Globus pallidus (tissue), 1 donor: ENCODE measurements around the gene RILPL2.
A peak's percentile ranks its signal among the peaks of the same experiment; 100 is the strongest.
"Not testable (repeated sequence)": the region's sequence is repeated elsewhere in the genome, so short reads cannot be mapped to it uniquely, and the experiment has no call there.

Source experiments
- DNase-seq: peaks from one replicate; pipeline ENCODE4 v3.0.0-alpha.2; 2015; ENCODE audit warnings: low spot score

The RILPL2 gene, protein sequence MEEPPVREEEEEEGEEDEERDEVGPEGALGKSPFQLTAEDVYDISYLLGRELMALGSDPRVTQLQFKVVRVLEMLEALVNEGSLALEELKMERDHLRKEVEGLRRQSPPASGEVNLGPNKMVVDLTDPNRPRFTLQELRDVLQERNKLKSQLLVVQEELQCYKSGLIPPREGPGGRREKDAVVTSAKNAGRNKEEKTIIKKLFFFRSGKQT

DNA sequence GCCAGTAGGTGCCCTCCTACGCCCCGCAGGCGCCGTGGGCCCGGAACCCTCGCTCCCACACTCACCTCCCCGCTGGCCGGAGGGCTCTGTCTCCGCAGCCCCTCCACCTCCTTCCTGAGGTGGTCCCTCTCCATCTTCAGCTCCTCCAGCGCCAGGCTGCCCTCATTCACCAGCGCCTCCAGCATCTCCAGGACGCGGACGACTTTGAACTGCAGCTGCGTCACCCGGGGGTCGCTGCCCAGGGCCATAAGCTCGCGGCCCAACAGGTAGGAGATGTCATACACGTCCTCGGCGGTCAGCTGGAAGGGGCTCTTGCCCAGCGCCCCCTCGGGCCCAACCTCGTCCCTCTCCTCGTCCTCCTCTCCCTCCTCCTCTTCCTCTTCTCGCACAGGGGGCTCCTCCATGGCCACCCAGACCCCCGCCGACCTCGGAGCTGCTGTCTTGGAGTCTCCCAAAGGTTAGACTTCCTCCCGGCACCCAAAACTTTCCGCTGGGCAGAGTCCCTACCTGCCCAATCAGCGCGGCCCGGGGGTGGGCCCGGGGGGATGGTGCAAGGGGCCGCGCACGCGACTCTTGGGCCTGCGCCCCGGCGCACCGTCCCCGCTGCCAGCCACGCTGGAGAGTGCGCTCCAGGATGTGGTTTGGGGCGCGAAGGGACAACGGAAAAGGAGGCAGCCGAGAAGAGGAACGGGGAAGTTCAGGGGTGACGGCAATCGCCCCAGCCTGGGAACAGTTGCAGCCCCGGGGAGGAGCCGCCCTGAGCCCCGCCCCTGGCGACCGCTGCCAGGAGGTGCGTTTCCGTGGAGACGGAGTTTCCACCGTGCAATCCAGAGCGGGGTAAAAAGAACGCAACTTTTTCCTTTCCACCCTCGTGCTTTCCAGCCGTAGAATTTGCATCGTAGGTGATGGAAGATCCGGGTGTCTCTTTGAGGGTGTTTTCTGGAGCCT lies at the start of gene RILPL2:
Gene RILPL2 (minus strand): TSS at position 668 of the 948 bp plus-strand sequence. CDS start 264 bp downstream, at position 404.
- peak; percentile 71 for DNase-seq

DNA sequence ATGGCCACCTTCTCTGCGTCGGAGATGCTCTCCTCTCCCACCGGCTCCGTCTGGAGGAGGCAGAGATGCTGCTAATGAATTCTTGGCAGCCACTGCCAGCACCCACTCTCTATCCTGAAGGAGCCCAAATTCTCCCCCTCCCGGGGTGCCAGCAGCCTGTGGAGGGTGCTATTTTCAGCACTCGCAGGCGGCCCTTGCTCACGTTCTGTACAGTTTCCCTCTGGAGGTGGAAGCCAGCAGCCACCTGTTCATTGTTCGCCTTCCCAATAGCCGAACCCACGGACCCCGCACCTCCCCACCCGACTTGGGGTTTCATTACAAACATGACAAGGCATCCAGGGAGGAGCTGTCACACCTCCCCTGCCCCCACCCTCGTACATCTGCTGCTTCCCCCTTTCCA lies 49.3 kb upstream of the RILPL2 start:
- no peak for DNase-seq

DNA sequence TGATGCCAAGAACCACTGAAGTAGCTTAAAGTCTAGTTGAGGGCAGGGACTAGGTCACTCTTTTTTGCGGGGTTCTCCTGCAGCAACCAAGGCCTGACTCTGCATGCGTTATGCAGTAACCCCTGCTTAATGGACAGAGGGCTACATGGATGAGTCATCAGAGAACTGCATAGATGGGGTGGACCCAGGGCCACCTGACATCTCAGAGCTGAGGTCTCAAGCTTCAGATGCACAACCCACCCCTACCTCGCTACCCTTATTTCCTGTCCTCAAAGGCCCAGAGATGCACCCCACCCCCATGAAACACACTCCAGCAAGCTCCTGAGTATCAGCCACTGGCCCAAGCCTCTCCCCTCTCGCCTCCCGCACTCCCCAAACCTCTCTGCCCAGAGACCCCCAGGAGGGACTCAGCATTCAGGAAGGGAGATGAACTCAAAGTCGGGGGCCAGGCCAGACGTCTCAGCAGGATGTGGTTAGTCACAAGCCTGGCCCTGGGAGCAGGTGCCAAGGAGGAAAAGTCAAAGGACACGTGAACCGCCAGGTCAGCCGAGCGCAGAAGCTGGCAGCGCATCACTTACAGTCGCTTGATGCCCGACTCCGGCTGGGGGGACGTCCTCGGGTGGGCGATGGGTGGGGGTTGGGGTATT lies 47.2 kb upstream of the RILPL2 start:
- no peak for DNase-seq

DNA sequence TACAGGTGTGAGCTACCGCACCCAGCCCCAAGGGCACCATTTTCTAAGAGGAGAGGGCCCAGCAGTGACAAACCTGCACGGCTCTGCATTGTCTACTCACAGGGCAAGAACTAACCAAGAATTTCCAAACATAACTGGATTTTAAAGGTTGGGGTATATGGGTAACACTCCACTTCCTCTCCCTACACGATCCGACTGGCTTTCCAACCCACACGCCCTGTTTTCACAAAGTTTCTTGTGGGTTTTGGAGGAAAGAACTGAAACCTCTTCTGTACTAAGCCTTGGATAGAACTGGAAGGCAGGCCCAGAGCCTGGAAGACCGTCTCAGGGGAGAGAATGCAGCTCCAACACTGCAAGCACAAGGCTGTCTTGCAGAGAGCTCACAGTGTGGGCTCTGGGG lies 46.4 kb upstream of the RILPL2 start:
- no peak for DNase-seq

DNA sequence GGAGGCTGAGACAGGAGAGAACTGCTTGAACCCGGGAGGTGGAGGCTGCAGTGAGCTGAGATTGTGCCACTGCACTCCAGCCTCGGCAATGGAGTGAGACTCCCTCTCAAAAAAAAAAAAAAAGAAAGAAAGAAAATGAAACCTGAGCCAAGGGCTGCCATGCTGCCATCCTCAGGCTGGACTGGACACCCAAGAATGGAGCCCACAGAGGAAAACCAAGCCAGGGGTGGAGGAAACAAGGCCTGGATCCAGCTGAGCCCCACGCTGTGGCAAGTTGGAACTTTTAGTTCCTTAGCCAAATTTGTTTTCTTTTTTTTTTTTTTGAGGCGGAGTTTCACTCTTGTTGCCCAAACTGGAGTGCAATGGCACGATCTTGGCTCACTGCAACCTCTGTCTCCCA lies 44.8 kb upstream of the RILPL2 start:
- not testable (repeated sequence) for DNase-seq

DNA sequence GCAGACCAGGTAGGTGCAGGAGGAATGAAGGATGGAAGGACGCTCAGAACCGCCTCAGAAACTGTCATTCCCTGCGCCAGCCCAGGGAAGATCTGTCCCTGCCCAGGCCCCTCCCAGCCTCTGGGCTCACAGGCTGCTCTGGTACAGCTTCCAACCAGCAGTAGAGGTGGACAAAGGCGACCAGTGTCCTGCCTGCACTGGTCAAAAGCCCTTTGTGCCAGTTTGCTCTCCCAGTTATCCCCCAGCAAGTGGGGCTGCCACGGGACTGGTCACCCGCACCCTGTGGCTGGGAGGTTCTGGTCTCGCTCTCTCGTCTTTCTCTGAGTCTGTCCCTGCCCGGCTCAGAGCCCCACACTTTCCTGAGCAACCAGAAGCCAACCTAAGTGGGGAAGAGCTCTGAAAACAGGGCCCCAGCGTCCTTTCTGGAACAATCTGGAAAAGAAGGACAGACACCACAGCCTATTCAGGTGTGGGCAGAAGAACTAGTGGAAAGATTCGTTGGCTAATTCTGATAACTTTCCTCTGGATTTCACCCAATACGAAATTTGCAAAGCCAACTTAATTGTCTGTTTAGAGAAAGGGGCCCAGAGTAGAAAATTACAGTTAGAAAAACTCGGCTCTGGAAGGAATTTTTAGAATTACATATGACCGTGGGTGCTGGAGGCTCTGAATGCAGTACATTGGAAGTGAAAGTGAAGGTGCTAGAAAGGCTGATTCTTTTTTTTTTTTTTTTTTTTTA lies 43.1 kb upstream of the RILPL2 start:
- peak; percentile 99 for DNase-seq

DNA sequence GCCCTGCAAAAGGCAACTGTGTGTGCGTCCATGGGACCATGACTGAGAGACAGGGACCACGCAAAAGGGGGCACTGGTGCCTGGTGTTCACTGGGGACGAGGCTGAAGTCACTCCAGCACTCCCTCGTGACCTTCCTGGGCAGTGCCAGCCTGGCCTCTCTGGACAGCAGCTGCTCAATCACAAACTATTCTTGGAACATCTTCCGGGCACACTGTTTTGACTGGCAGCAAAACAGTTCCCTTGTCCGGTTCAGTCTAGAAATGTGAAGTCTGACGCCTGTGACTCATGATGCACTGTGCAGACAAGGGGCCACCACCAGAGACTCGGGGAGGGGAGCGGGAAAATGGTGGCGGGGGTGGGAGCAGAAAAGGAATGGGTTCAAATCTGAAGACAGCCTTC lies 42.3 kb upstream of the RILPL2 start:
- peak; percentile 94 for DNase-seq

DNA sequence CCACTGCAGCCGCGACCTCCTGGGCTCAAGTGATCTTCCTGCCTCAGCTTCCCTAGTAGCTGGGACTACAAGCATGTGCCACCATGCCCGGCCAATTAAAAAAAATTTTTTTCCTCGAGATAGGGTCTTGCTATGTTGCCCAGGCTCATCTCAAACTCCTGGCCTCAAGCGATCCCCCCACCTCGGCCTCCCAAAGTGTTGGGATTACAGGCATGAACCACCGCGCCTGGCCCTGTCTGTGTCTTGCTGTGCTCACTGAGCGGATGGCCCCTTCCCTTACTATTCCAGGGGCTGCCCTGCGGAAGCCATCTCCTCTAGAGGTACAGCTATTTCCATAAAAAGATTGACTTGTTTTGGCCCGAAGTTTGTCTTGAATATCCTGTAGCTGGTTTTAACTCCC lies 41.6 kb upstream of the RILPL2 start:
- DNase-seq, result no peak

DNA sequence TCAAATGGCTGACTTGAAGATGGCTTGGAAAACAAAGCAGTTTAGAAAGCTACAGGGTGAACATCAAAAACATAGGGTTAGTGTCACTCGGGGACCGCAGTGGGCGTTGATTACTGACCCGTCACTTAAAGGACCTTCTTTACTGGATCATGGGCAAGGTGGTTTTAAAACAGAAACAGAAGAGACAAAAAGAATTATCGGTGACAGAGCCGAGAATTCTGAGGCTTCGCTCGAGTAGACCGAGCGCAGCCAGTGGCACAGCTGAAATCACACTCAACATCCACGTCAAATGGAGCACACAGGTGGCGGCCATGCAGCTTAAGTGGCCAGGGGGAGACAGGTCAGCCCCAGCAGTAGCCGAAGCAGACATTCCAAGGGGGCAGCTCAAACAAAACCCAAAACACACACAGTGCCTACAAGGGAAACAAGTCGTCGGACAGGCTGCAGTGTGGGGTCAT lies 38.8 kb upstream of the RILPL2 start:
- no peak for DNase-seq

DNA sequence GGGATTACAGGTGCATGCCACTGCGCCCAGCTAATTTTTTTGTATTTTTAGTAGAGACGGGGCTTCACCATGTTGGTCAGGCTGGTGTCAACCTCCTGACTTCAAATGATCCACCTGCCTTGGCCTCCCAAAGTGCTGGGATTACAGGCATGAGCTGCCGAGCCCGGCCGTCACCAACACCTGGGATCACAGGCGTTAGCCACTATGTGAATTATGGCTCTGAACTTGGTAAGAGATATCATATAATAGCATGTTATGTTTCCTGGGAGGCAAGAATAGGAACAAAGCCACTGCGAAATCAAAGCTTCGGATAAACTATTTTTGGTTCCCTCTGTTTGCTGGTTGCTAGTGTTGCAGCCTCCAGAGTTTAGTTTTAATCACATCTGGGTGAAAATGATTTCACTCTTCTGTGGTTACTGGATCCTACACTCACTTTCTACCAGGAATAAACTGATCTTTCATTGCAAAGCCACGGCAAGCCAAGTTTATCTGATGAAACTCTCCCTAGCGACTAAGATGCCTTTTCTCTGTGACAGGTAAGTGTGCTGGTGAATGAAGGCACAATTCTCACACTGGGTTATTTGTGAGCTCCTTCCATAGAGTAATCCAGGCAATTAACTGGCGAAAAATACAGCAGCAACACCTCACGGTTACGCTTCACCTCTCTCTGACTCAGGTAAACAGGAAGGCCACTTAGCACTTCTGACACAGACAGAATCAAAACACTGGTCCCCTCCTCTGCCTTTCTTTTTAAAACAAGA lies 38.2 kb upstream of the RILPL2 start:
- no peak for DNase-seq

DNA sequence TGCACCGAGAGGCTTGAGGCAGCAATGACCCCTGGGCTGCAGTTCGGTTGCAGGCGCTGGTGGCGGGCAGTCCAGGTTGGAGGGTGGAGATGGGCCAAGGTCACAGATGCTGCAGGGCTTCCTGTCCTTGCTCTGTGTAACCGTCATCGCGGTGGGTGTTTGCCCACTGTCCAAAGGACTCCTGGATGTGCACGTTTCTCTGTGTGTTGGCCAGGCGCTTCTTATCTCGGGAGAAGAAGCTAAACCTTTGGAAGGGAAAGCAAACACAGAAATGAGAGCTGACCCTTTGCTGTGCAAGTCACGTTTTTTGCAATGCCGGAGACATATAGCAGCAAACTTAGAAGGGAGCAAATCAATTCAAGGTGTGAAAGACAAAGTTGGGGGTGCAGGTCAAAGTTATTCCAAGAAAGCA lies 36.0 kb upstream of the RILPL2 start:
- no peak for DNase-seq

DNA sequence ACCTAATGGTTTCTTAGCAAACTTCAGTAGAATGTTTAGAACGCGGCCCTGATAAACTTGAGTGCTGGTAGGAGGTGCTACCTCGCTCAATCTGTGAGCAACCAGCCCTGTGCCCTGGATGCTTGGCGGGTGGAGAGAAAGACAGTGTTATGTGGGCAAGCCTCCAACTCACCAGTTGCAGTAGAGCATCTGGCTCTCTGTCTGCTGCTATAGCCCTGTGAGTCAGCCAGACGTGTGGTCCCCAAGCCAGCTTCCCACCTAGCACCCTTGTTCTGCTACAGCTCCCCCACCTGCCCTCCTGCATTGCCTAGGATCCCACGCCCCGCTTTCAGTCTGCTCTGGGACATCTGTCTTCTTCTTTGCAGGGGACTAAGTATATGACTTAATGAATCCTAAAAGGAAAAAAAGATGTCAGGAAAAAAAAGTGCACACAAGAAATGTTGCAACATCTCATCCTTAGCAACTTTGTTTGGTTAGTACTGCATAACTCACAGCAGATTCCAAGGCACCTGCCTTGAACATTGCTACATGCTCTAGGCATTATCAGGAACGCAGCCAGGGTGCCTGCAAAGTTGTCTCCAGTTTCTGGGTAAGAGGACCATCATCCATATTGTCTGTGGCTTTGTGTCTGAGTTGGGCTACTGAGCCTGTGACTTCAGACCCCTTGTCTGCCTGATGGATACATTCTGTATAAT lies 35.0 kb upstream of the RILPL2 start:
- no peak for DNase-seq

DNA sequence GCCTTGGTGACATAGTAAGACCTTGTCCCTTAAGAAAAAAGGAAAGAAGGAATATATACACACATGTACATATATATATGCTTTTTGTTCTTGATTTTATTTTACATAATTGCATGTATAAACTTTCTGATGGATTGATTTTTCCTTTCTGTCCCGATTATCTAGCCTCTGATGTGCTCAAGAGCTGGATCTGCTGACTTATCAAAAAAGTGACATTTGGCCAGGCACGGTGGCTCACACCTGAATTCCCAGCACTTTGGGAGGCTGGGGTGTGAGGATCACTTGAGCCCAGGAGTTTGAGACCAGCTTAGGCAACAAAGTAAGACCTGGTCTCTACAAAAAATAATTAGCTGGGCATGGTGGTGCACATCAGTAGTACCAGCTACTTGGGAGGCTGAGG lies 33.5 kb upstream of the RILPL2 start:
- no peak for DNase-seq

DNA sequence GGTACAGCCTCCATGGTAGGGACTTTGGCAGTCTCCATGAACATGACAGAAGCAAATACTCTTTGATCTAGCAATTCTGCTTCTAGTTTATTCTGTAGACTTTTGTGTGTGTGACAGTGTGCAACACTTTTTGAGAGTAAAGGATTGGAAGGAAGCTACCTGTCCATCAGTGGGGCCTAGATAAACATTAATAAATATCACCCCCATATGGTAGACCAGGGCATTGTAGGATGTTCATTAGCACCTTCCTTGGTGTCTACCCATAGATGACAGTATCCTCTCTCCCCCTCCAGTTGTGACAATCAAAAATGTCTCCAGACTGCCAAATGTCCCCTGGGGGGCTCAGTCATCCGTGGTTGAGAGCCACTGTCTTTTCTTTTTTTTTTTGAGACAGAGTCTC lies 32.3 kb upstream of the RILPL2 start:
- DNase-seq, result no peak

DNA sequence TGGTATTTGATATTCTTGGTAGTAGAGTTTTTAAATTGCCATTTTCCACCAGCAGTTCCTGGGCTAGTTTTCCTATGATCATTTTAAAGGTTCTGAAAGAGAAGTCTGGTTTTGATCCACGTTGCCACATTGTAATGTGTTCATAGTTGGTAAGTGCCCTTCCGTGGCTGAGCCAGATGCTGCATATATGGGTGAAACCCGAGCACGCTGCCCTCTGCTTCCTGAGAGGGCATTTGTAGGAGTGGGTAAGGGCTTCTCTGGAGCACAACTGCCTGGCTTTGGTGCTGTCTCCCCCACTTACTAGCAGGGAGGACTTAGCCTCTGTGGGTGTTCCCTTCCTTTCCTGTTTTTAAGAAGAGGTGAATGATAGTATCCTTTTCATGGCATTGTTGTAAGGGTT lies 28.6 kb upstream of the RILPL2 start:
- no peak for DNase-seq

DNA sequence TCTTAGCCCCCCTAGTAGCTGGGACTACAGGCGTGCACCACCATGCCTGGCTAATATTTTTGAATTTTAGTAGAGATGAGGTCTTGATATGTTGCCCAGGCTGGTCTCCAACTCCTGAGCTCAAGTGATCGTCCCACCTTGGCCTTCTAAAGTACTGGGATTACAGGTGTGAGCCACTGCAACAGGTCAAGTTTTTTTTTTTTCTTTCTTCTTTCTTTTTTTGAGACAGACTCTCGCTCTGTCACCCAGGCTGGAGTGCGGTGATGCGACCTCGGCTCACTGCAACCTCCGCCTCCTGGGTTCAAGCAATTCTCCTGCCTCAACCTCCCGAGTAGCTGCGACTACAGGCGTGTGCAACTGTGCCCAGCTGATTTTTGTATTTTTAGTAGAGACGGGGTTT lies 26.7 kb upstream of the RILPL2 start:
- DNase-seq, result not testable (repeated sequence)

DNA sequence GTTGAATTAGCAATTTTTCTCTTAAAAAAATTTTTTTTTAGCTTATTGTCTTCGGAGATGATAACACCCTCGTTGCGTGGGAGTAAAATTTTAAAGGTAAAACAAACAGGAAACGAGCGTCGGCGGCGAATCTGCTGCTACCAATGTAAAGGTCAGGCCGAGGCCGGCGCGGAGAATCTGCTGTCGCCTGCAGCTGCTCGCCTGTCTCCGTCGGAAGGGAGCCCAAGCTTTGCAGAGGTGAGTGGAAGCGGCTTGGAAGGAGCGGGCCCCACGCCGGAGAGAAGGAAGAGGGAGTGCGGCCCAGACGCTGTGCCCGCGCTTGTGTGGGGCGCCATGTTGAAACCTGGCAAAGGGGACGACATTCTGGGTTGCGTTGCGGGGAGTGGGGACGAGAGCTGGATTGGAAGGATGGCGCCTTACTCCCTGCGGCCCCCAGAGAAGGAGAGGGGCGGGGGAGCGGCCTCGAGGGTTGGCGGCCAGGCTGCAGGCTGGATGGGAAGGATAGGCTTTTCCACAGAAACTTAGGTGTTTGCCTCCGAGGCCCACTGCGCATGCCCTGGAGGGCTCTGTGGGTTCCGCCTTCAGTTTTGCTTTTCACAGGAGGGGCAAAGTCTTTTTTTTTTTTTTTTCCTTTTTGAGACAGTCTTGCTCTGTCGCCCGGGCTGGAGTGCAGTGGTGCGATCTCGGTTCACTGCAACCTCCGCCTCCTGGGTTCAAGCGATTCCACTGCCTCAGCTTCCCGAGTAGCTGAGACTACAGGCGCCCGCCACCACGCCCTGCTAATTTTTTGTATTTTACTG lies 21.7 kb upstream of the RILPL2 start, which contains the start of gene SNRNP35:
Gene SNRNP35 (plus strand): TSS at position 160 of the 800 bp plus-strand sequence. CDS start 7,402 bp downstream, outside the sequence.
- peak; percentile 85 for DNase-seq

DNA sequence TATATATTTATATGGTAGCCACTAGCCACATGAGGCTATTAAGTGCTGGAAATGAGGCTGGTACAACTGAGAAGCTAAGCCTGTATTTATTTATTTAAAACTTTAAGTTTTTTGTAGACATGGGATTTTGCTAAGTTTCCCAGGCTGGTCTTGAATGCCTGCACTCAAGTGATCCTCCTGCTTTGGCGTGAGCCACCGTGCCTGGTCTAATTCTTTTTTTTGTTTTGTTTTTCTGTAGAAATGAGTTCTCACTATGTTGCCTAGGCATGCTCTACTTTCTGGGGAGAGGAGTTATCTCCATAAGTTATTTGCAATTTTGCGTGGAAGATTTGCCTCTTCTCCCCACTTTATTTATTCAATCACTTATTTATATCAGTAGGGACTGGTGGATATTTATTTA lies 16.7 kb upstream of the RILPL2 start:
- DNase-seq, result no peak

DNA sequence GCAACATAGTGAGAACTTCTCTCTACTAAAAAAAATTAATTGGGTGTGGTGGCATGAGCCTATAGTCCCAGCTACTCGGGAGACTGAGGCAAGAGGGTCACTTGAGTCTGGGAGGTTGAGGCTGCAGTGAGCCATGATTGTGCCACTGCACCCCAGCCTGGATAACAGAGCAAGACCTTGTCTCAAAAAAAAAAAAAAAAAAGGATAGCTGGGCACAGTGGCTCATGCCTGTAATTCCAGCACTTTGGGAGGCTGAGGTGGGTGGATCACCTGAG lies 15.7 kb upstream of the RILPL2 start:
- DNase-seq, result not testable (repeated sequence)

DNA sequence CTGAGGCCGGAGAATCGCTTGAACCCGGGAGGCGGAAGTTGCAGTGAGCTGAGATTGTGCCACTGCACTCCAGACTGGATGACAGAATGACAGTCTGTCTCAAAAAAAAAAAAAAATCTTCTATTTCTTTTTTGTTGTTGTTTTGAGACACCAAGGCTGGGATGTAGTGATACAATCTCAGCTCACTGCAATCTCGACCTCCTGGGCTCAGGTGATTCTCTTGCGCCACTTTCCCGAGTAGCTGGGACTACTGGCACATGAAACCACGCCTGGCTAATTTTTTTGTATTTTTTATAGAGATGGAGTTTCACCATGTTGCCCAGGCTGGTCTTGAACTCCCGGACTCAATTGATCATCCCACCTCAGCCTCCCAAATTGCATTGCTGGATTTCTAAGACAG lies 14.2 kb upstream of the RILPL2 start:
- DNase-seq, result no peak
